GM12864 (cell line): ENCODE measurements around the gene FBXW7.
A peak's percentile ranks its signal among the peaks of the same experiment; 100 is the strongest.
"Not testable (repeated sequence)": the region's sequence is repeated elsewhere in the genome, so short reads cannot be mapped to it uniquely, and the experiment has no call there.

Experiments
- DNase-seq: peaks from one replicate; pipeline ENCODE4 v3.0.0-alpha.2; 2011; ENCODE audit warnings: low read depth
- H3K4me3 ChIP-seq: 2 replicates; pipeline ENCODE4 v1.5.1; 2011; ENCODE audit warnings: mild to moderate bottlenecking, low read depth, low read length, control low read depth
- CTCF ChIP-seq: IDR thresholded peaks from 2 replicates; pipeline ENCODE4 v1.5.1; 2011; ENCODE audit warnings: low read depth, mild to moderate bottlenecking, moderate library complexity, low read length, control low read depth, inconsistent platforms; ENCODE audit errors: missing control alignments

FBXW7 gene

GRCh38 chr4:152554742-152555141, 18.9 kb upstream of the FBXW7 start:
- H3K4me3 ChIP-seq, result no peak overlapping the region
- TF ChIP-seq CTCF, result no peak
- no peak for DNase-seq

GRCh38 chr4:152550687-152551086, 14.8 kb upstream of the FBXW7 start:
- H3K4me3 ChIP-seq, DNase-seq: not testable (repeated sequence)

GRCh38 chr4:152545088-152545487, 9.2 kb upstream of the FBXW7 start:
- no peak for DNase-seq
- no peak for TF ChIP-seq CTCF
- no peak overlapping the region for H3K4me3 ChIP-seq

GRCh38 chr4:152544533-152544932, 8.6 kb upstream of the FBXW7 start:
- not testable (repeated sequence) for DNase-seq, H3K4me3 ChIP-seq

GRCh38 chr4:152540941-152541340, 5.0 kb upstream of the FBXW7 start:
- no peak overlapping the region for H3K4me3 ChIP-seq
- DNase-seq, result no peak
- no peak for TF ChIP-seq CTCF

GRCh38 chr4:152540293-152540674, 4.4 kb upstream of the FBXW7 start:
- no peak overlapping the region for H3K4me3 ChIP-seq
- DNase-seq, result no peak
- TF ChIP-seq CTCF, result no peak

- no peak for DNase-seq
- no peak for TF ChIP-seq CTCF
- no peak overlapping the region for H3K4me3 ChIP-seq
Measured at GRCh38 chr4:152539556-152540292, 3.8 kb upstream of the FBXW7 start.

GRCh38 chr4:152537881-152538280, 2.0 kb upstream of the FBXW7 start:
- no peak for TF ChIP-seq CTCF
- H3K4me3 ChIP-seq, result peak overlapping the region; percentile 91
- DNase-seq, result no peak
